ENCODE data around the gene SLC25A30. TPM values are rescaled to one million over a fixed set of nuclear protein-coding genes. Genes with fewer than 3 reads are reported as not detected.
"Not testable (repeated sequence)": the region's sequence is repeated elsewhere in the genome, so short reads cannot be mapped to it uniquely, and the experiment has no call there.

SLC25A30 gene
- total RNA-seq, 2 experiments from 2014 or later = 18.9 to 21.2 TPM

DNA sequence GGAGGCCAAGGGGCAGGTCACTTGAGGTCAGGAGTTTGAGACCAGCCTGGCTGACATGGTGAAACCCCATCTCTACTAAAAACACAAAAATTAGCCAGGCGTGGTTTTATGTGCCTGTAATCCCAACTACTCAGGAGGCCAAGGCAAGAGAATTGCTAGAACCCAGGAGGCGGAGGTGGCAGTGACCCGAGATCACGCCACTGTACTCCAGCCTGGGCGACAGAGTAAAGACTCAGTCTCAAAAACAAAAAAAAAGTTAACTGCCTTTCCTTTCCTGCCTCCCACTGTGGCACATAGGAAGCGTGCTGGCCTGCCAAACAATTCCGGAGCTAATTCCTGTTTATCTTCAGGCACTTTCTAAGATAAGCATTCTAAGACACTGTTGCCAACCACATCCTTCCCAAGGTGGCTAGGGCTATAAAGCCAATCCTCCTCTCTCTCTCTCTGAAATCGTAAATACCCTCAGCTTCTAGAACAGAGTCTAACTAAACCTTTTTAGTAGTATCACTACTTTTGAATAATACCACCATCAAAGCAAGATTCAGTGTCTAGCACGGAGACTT is 21.6 kb downstream of the SLC25A30 start:
- ATAC-seq = no peak
- Mint-ChIP-seq H3K4me3 (no peak overlapping the region), H3K27ac (peak overlapping the region; percentile 88), H3K36me3 (ENCODE audit: low read depth) (peaks cover 47% of the 10 kb centered on the region), H3K27me3 (no peaks in the 10 kb centered on the region), H3K9me3 (no peaks in the 10 kb centered on the region), H3K4me1 (ENCODE audit: low read depth) (peaks cover 58% of the 10 kb centered on the region)
- no peak for DNase-seq
- intact Hi-C loops (cut with micrococcal nuclease) = loop anchor here (5.0 kb wide), 1 partner anchor 76 kb away; no protein-coding TSS in a partner anchor
- CTCF ChIA-PET = interaction anchor here (1.0 to 7.6 kb wide), 3 partner anchors 26 to 350 kb away, joined by 3 to 103 read pairs (median 4); partner anchors contain the start of gene COG3
- POLR2A ChIA-PET = interaction anchor here (1.5 to 4.0 kb wide), 5 partner anchors 21 to 68 kb away, joined by 5 to 28 read pairs (median 6); partner anchors contain the start of genes COG3, SLC25A30 and TPT1
- TF ChIP-seq, protein P1, sequence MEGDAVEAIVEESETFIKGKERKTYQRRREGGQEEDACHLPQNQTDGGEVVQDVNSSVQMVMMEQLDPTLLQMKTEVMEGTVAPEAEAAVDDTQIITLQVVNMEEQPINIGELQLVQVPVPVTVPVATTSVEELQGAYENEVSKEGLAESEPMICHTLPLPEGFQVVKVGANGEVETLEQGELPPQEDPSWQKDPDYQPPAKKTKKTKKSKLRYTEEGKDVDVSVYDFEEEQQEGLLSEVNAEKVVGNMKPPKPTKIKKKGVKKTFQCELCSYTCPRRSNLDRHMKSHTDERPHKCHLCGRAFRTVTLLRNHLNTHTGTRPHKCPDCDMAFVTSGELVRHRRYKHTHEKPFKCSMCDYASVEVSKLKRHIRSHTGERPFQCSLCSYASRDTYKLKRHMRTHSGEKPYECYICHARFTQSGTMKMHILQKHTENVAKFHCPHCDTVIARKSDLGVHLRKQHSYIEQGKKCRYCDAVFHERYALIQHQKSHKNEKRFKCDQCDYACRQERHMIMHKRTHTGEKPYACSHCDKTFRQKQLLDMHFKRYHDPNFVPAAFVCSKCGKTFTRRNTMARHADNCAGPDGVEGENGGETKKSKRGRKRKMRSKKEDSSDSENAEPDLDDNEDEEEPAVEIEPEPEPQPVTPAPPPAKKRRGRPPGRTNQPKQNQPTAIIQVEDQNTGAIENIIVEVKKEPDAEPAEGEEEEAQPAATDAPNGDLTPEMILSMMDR (IDR thresholded peaks at IDR 0.05) = no peak

DNA sequence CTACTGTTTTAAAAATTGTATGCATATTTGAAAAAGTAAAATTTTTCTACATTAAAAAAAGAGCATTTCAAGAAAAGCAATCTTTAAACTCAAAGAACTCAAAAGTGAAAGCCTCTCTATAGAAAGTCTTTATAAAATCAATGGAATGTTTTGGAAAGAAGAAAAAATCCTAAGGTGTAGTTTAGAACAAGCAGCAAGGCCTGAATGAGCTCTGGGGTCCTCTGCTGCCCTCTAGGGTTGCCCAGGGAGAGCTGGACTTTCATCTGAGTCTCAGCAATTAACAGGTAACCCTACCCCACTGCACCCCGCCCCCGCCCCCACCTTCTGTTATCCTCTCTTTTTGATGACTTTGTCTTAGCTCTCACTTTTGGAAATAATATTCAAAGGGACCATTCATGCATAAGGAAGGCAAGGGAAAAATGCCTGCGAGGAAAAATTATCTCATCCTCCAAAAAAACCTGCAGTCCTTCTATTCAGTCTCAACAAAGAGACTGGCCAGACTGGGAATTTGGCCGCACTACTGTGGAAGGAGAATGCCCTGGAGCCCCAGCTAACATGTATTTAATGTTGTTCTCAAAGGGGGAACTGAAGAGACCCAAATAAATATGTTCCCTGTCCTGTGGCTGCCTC is 24.1 kb downstream of the SLC25A30 start:
- ATAC-seq (no peak), DNase-seq (peak; percentile 63)
- no peak overlapping the region for H3K27ac Mint-ChIP-seq
- ChIA-PET CTCF (interaction anchor here (1.0 to 7.6 kb wide), 17 partner anchors 9 to 561 kb away, joined by 3 to 103 read pairs (median 4); no protein-coding TSS in a partner anchor), POLR2A (interaction anchor here (1.2 to 4.0 kb wide), 4 partner anchors 21 to 54 kb away, joined by 3 to 28 read pairs (median 15); partner anchors contain the start of genes SLC25A30 and TPT1)
- H3K27me3 Mint-ChIP-seq = no peaks in the 10 kb centered on the region
- H3K4me1 Mint-ChIP-seq (ENCODE audit: low read depth) = peaks cover 44% of the 10 kb centered on the region
- H3K36me3 Mint-ChIP-seq (ENCODE audit: low read depth) = peaks cover 43% of the 10 kb centered on the region
- no peak overlapping the region for H3K4me3 Mint-ChIP-seq
- no peaks in the 10 kb centered on the region for H3K9me3 Mint-ChIP-seq
- TF ChIP-seq, protein P1 (IDR thresholded peaks at IDR 0.05) = peak; percentile 74
- intact Hi-C loops (cut with micrococcal nuclease) = loop anchor here (2.0 kb wide), 1 partner anchor 53 kb away; the partner anchor contains the start of gene TPT1

DNA sequence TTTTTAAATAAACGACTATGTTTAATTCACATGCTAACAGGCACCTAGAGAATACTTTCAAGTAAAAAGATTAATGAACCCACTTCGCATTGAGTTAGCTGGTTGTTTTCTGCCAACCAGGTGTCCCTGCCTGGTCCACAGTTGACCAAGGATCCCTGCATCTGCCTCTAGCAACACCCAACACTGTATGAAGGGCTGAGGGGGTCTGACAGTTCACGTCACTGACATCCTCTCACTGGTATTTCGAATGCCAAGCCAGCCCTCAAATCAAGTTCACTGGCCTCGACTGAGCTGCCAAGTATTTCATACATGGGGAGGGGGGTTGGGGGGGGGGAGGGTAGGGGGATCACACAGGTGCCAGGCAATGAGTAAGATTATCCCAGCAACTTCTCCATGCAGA is 25.4 kb downstream of the SLC25A30 start:
- POLR2A ChIA-PET = interaction anchor here (1.3 kb wide), 1 partner anchor 9 kb away, joined by 3 read pairs; no protein-coding TSS in a partner anchor
- TF ChIP-seq, protein P1 (IDR thresholded peaks at IDR 0.05) = no peak
- peaks cover 31% of the 10 kb centered on the region for H3K4me1 Mint-ChIP-seq (ENCODE audit: low read depth)
- no peak overlapping the region for H3K4me3 Mint-ChIP-seq
- intact Hi-C loops (cut with micrococcal nuclease) = no loop called here
- no peak for DNase-seq
- no peak for ATAC-seq
- H3K9me3 Mint-ChIP-seq = no peaks in the 10 kb centered on the region
- H3K36me3 Mint-ChIP-seq (ENCODE audit: low read depth) = peaks cover 32% of the 10 kb centered on the region
- CTCF ChIA-PET = interaction anchor here (0.8 to 7.6 kb wide), 9 partner anchors 9 to 97 kb away, joined by 3 to 103 read pairs (median 4); no protein-coding TSS in a partner anchor
- no peaks in the 10 kb centered on the region for H3K27me3 Mint-ChIP-seq
- H3K27ac Mint-ChIP-seq = no peak overlapping the region

DNA sequence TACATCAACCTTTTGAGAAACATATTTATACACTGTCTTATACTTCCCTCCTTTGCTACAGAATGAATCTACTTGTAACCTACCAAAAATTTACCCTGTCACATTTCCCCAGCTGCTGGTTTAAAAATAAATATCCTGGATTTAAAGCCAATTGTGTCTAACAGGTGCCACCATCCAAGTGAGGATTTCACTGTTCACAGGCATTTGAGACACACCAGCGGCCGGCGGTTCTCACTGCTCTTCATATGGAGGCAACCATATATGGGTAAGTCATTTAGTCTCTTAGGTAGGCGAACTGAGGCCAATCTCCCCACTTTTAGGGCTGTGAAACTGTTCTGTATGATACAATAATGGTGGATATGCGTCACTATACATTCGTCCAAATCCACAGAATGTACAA is 26.2 kb downstream of the SLC25A30 start:
- Mint-ChIP-seq H3K27ac (no peak overlapping the region), H3K4me3 (no peak overlapping the region), H3K9me3 (peaks cover 3% of the 10 kb centered on the region), H3K27me3 (no peaks in the 10 kb centered on the region), H3K36me3 (ENCODE audit: low read depth) (peaks cover 32% of the 10 kb centered on the region), H3K4me1 (ENCODE audit: low read depth) (peaks cover 31% of the 10 kb centered on the region)
- ATAC-seq (no peak), DNase-seq (no peak)
- POLR2A ChIA-PET = no interaction called here
- intact Hi-C loops (cut with micrococcal nuclease) = no loop called here
- TF ChIP-seq, protein P1 (IDR thresholded peaks at IDR 0.05) = no peak
- CTCF ChIA-PET = interaction anchor here (0.8 to 7.6 kb wide), 4 partner anchors 7 to 98 kb away, joined by 3 to 103 read pairs (median 4); no protein-coding TSS in a partner anchor

DNA sequence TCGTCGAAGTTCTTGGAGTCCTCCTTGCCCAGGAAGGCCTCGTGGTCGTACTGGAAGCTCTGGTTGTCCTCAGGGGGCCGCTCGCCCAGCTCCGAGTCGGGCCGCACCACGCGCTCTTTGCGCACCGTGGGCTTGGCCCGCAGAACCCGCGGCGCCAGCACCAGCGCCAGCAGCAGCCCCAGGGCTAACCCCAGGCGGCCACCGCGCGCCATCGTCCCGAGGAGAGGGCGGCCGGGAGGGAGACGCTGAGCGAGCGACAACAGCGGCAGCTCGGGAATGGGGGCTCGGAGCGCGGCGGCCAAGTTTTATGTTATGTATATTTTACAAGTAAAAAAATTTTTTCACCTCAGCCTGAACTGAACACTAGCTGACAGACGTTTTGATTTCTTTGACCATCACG is 27.0 kb downstream of the SLC25A30 start:
- H3K27me3 Mint-ChIP-seq; intact Hi-C loops (cut with micrococcal nuclease); ATAC-seq; H3K9me3 Mint-ChIP-seq; DNase-seq; H3K4me3 Mint-ChIP-seq; H3K27ac Mint-ChIP-seq; POLR2A ChIA-PET: not testable (repeated sequence)
- CTCF ChIA-PET = interaction anchor here (1.7 to 7.6 kb wide), 2 partner anchors 8 to 21 kb away, joined by 3 to 103 read pairs; no protein-coding TSS in a partner anchor
- Mint-ChIP-seq H3K36me3 (ENCODE audit: low read depth) (peaks cover 30% of the 10 kb centered on the region), H3K4me1 (ENCODE audit: low read depth) (peaks cover 26% of the 10 kb centered on the region)

DNA sequence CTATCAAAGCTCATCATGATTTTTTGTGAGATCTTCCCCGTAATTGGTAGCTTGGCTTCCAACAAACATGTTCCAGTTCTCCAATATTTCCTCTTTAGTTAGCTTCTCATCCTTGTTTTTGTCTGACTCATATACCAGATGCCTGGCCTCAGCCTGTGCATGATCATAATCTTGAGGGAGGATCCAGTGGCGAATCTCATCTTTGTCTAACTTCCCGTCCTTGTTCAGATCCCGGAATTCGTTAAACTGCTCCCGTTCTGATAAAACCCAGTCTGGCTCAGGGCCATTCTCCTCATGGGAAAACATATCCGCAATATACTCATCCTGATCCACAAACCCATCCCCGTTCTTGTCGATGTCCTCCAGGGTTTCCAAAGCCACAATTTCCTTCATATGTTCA is 27.8 kb downstream of the SLC25A30 start:
- H3K27ac Mint-ChIP-seq; H3K27me3 Mint-ChIP-seq; ATAC-seq; H3K9me3 Mint-ChIP-seq; intact Hi-C loops (cut with micrococcal nuclease); H3K4me3 Mint-ChIP-seq; DNase-seq; POLR2A ChIA-PET: not testable (repeated sequence)
- CTCF ChIA-PET = interaction anchor here (1.7 to 7.6 kb wide), 2 partner anchors 9 to 20 kb away, joined by 3 to 103 read pairs; no protein-coding TSS in a partner anchor
- Mint-ChIP-seq H3K36me3 (ENCODE audit: low read depth) (peaks cover 23% of the 10 kb centered on the region), H3K4me1 (ENCODE audit: low read depth) (peaks cover 18% of the 10 kb centered on the region)

Data from activated CD8-positive, alpha-beta T cell treated with anti-CD3 and anti-CD28 coated beads for 36 hours (primary cell).